COLO829 (cell line): Measurements from ENCODE around the gene TBC1D21.

Experiments used
- DNase-seq: peaks from one replicate; pipeline ENCODE4 v3.0.0; 2012; ENCODE audit warnings: low spot score

Gene TBC1D21

GRCh38 chr15:73873456-73873855, at the start of gene TBC1D21:
TSS of gene TBC1D21 (plus strand) at chr15:73873564. CDS start at chr15:73873710, 146 bp downstream.
- DNase-seq = no peak

- DNase-seq = no peak
These were observed 46.6 kb upstream of the TBC1D21 start for GRCh38 chr15:73826711-73827251.

- no peak for DNase-seq
These were observed 43.8 kb upstream of the TBC1D21 start for GRCh38 chr15:73829523-73829922.

GRCh38 chr15:73832657-73833056, 40.7 kb upstream of the TBC1D21 start:
- DNase-seq = no peak

GRCh38 chr15:73836845-73837244, 36.5 kb upstream of the TBC1D21 start:
- no peak for DNase-seq

- no peak for DNase-seq
These were observed 34.4 kb upstream of the TBC1D21 start for GRCh38 chr15:73838831-73839426.

GRCh38 chr15:73839699-73840377, 33.5 kb upstream of the TBC1D21 start:
- no peak for DNase-seq

GRCh38 chr15:73840771-73841170, 32.6 kb upstream of the TBC1D21 start:
- no peak for DNase-seq

GRCh38 chr15:73841756-73842725, 31.3 kb upstream of the TBC1D21 start:
- no peak for DNase-seq

- no peak for DNase-seq
These were observed 29.6 kb upstream of the TBC1D21 start for GRCh38 chr15:73843787-73844186.

- DNase-seq = no peak
These were observed 29.0 kb upstream of the TBC1D21 start for GRCh38 chr15:73844356-73844755.

- no peak for DNase-seq
These were observed 27.9 kb upstream of the TBC1D21 start for GRCh38 chr15:73845507-73845906.

- DNase-seq = no peak
These were observed 27.5 kb upstream of the TBC1D21 start for GRCh38 chr15:73845907-73846306.

GRCh38 chr15:73849641-73850040, 23.7 kb upstream of the TBC1D21 start:
- DNase-seq = no peak

GRCh38 chr15:73850228-73850627, 23.1 kb upstream of the TBC1D21 start:
- no peak for DNase-seq

GRCh38 chr15:73851689-73852088, 21.7 kb upstream of the TBC1D21 start:
- DNase-seq = no peak

GRCh38 chr15:73852507-73852906, 20.9 kb upstream of the TBC1D21 start:
- no peak for DNase-seq

- no peak for DNase-seq
These were observed 19.1 kb upstream of the TBC1D21 start for GRCh38 chr15:73854265-73854664.

- DNase-seq = no peak
These were observed 16.7 kb upstream of the TBC1D21 start for GRCh38 chr15:73856458-73857192.

GRCh38 chr15:73857193-73857920, 16.0 kb upstream of the TBC1D21 start:
- DNase-seq = no peak

- no peak for DNase-seq
These were observed 15.3 kb upstream of the TBC1D21 start for GRCh38 chr15:73858062-73858461.
